ENCODE results near the gene CYP4F2.

CYP4F2 gene

DNA sequence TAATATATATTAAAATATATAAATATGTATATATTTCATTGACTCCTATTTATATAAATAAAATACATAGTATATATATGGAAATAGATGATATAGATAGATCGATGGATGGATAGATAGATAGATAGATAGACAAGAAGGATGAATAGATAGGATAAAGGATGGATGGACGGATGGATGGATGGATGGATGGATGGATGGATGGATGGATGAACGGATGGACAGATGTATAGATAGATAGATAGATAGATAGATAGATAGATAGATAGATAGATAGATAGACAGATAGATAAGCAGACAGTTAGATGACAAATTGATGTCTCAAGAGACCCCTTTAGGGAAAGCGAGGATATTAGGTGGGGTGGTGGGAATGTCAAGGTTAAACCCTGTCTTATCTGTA is 21.4 kb upstream of the CYP4F2 start:
- Histone ChIP-seq H4K20me1 (ENCODE audit: insufficient read depth) (no peaks in the 10 kb centered on the region), H3K4me2 (no peak overlapping the region), H3K27ac (no peak overlapping the region), H3K4me3 (IDR thresholded peaks at IDR 0.05; ENCODE audit: insufficient read depth, low read depth, low read length) (no peak overlapping the region), H3K27me3 (ENCODE audit: insufficient read depth, low read depth) (no peaks in the 10 kb centered on the region; the same call in 1 of the 2 replicates), H2AFZ (ENCODE audit: low read depth) (no peak overlapping the region), H3K9ac (no peak overlapping the region), H3K36me3 (ENCODE audit: insufficient read depth) (no peaks in the 10 kb centered on the region), H3K4me1 (ENCODE audit: low read depth, poor library complexity, severe bottlenecking) (no peaks in the 10 kb centered on the region), H3K79me2 (ENCODE audit: insufficient read depth, low read depth) (no peaks in the 10 kb centered on the region)
- TF ChIP-seq, protein P1, sequence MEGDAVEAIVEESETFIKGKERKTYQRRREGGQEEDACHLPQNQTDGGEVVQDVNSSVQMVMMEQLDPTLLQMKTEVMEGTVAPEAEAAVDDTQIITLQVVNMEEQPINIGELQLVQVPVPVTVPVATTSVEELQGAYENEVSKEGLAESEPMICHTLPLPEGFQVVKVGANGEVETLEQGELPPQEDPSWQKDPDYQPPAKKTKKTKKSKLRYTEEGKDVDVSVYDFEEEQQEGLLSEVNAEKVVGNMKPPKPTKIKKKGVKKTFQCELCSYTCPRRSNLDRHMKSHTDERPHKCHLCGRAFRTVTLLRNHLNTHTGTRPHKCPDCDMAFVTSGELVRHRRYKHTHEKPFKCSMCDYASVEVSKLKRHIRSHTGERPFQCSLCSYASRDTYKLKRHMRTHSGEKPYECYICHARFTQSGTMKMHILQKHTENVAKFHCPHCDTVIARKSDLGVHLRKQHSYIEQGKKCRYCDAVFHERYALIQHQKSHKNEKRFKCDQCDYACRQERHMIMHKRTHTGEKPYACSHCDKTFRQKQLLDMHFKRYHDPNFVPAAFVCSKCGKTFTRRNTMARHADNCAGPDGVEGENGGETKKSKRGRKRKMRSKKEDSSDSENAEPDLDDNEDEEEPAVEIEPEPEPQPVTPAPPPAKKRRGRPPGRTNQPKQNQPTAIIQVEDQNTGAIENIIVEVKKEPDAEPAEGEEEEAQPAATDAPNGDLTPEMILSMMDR (conservative IDR thresholded peaks at IDR 0.05; ENCODE audit: low read depth, low read length), result no peak

DNA sequence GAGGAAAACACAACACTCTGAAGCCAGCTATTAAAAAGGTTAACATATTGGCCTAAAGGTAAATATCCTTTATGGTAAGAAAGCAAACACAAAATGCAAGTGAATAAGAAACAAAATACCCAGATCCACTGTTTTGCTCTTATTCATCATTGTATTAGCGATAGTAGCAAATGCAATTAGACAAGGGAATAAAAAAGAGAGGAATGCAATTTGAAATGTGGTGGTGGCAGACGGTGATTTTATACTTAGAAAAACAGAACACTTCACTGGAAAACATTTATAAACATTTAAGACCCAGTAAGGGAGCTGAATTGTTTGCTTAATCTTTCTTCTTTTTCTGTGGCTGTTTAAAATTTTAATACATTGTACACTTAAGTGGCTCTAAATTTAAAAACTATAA is 17.2 kb upstream of the CYP4F2 start:
- Histone ChIP-seq H3K79me2 (ENCODE audit: insufficient read depth, low read depth) (no peaks in the 10 kb centered on the region), H3K4me2 (no peak overlapping the region), H4K20me1 (ENCODE audit: insufficient read depth) (no peaks in the 10 kb centered on the region), H3K27ac (no peak overlapping the region), H3K9ac (no peak overlapping the region), H3K4me3 (IDR thresholded peaks at IDR 0.05; ENCODE audit: insufficient read depth, low read depth, low read length) (no peak overlapping the region), H2AFZ (ENCODE audit: low read depth) (no peak overlapping the region), H3K36me3 (ENCODE audit: insufficient read depth) (no peaks in the 10 kb centered on the region), H3K4me1 (ENCODE audit: low read depth, poor library complexity, severe bottlenecking) (no peaks in the 10 kb centered on the region), H3K27me3 (ENCODE audit: insufficient read depth, low read depth) (no peaks in the 10 kb centered on the region)
- TF ChIP-seq, protein P1 (conservative IDR thresholded peaks at IDR 0.05; ENCODE audit: low read depth, low read length), result no peak

DNA sequence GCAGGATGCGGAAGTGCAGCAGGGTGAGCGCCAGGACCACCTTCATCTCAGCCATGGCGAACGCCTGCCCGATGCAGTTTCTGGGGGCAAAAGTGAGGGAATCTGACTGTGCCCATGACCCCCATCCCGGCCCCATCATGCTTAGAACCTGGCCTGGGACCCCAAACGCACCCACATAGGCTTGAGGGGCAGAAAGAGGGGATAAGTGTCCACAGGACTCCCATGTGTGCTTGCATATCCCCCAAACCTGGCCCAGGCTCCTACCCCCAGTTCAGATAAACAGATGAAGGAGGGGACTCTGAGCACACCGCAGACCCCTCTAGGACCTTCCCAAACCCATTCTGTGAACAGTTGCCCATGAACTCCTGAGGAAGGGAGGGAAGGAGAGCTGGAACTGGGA is 16.0 kb upstream of the CYP4F2 start:
- no peaks in the 10 kb centered on the region for H3K79me2 ChIP-seq (ENCODE audit: insufficient read depth, low read depth)
- H3K4me1 ChIP-seq (ENCODE audit: low read depth, poor library complexity, severe bottlenecking), result no peaks in the 10 kb centered on the region
- H3K27ac ChIP-seq, result no peak overlapping the region
- no peak overlapping the region for H3K4me2 ChIP-seq
- no peaks in the 10 kb centered on the region for H3K36me3 ChIP-seq (ENCODE audit: insufficient read depth)
- H3K27me3 ChIP-seq (ENCODE audit: insufficient read depth, low read depth), result no peaks in the 10 kb centered on the region
- no peak overlapping the region for H2AFZ ChIP-seq (ENCODE audit: low read depth)
- TF ChIP-seq, protein P1 (conservative IDR thresholded peaks at IDR 0.05; ENCODE audit: low read depth, low read length), result no peak
- no peaks in the 10 kb centered on the region for H4K20me1 ChIP-seq (ENCODE audit: insufficient read depth)
- H3K4me3 ChIP-seq (IDR thresholded peaks at IDR 0.05; ENCODE audit: insufficient read depth, low read depth, low read length), result no peak overlapping the region
- no peak overlapping the region for H3K9ac ChIP-seq

DNA sequence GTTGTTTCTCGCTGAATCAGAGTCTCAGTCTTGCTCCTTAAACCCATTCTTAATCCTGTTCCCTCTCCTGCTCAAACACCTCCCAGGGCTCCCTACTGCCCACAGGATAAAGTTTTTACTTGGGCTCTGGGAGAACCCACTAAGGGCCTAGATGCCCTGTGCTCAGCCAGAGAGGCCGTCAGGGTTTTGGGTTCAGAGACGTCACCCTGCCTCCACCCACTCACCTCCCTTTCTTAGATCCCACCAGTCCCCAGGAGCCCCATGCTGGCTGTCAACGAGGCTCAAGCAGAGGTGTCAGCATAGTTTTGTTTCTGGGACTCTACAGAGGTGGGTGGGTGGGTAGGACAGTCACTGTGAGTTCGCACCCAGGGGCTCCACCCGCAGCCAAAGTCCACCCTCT is 15.5 kb upstream of the CYP4F2 start:
- no peaks in the 10 kb centered on the region for H3K4me1 ChIP-seq (ENCODE audit: low read depth, poor library complexity, severe bottlenecking)
- H3K4me3 ChIP-seq (IDR thresholded peaks at IDR 0.05; ENCODE audit: insufficient read depth, low read depth, low read length), result no peak overlapping the region
- TF ChIP-seq, protein P1 (conservative IDR thresholded peaks at IDR 0.05; ENCODE audit: low read depth, low read length), result no peak
- H2AFZ ChIP-seq (ENCODE audit: low read depth), result no peak overlapping the region
- H3K36me3 ChIP-seq (ENCODE audit: insufficient read depth), result no peaks in the 10 kb centered on the region
- H3K27me3 ChIP-seq (ENCODE audit: insufficient read depth, low read depth), result no peaks in the 10 kb centered on the region
- no peak overlapping the region for H3K27ac ChIP-seq
- H3K9ac ChIP-seq, result no peak overlapping the region
- H4K20me1 ChIP-seq (ENCODE audit: insufficient read depth), result no peaks in the 10 kb centered on the region
- H3K79me2 ChIP-seq (ENCODE audit: insufficient read depth, low read depth), result no peaks in the 10 kb centered on the region
- no peak overlapping the region for H3K4me2 ChIP-seq
